Measurements from ENCODE around the gene SPAG9.

The SPAG9 gene

GRCh38 chr17:50924300-50924699, 196.4 kb downstream of the SPAG9 start:
- no peak for TF ChIP-seq ZFX (IDR thresholded peaks at IDR 0.05; ENCODE audit: borderline replicate concordance)
- TF ChIP-seq CTCF (IDR thresholded peaks at IDR 0.05): no peak
- peak overlapping the region; percentile 96 for H3K27ac ChIP-seq

- H3K27ac ChIP-seq: peak overlapping the region; percentile 96
- TF ChIP-seq ZFX (IDR thresholded peaks at IDR 0.05; ENCODE audit: borderline replicate concordance) (no peak), CTCF (IDR thresholded peaks at IDR 0.05) (no peak)
Observed at GRCh38 chr17:50923611-50924010, 197.1 kb downstream of the SPAG9 start.

- H3K27ac ChIP-seq: peak overlapping the region; percentile 96
- TF ChIP-seq ZFX (IDR thresholded peaks at IDR 0.05; ENCODE audit: borderline replicate concordance): no peak
Observed at GRCh38 chr17:50922721-50923405, 197.8 kb downstream of the SPAG9 start.

- H3K27ac ChIP-seq: peak overlapping the region; percentile 96
- TF ChIP-seq CTCF (IDR thresholded peaks at IDR 0.05) (no peak), ZFX (IDR thresholded peaks at IDR 0.05; ENCODE audit: borderline replicate concordance) (no peak)
Observed at GRCh38 chr17:50922107-50922506, 198.6 kb downstream of the SPAG9 start.

GRCh38 chr17:50920891-50921586, 199.6 kb downstream of the SPAG9 start:
- peak overlapping the region; percentile 96 for H3K27ac ChIP-seq
- TF ChIP-seq CTCF (IDR thresholded peaks at IDR 0.05) (no peak), ZFX (IDR thresholded peaks at IDR 0.05; ENCODE audit: borderline replicate concordance) (no peak)

GRCh38 chr17:50920041-50920410, 200.6 kb downstream of the SPAG9 start:
- peak overlapping the region; percentile 96 for H3K27ac ChIP-seq
- no peak for TF ChIP-seq CTCF (IDR thresholded peaks at IDR 0.05)
- no peak for TF ChIP-seq ZFX (IDR thresholded peaks at IDR 0.05; ENCODE audit: borderline replicate concordance)

- H3K27ac ChIP-seq: peak overlapping the region; percentile 96
- no peak for TF ChIP-seq ZFX (IDR thresholded peaks at IDR 0.05; ENCODE audit: borderline replicate concordance)
- no peak for TF ChIP-seq CTCF (IDR thresholded peaks at IDR 0.05)
Observed at GRCh38 chr17:50919321-50920040, 201.2 kb downstream of the SPAG9 start.
